ENCODE measurements around the gene CRYGS. TPM values are rescaled to one million over a fixed set of nuclear protein-coding genes. Genes with fewer than 3 reads are reported as not detected.

Gene CRYGS
- total RNA-seq, 4 donors from 2014 or later, result 1.1 to 4.2 (median 2.9) TPM

DNA sequence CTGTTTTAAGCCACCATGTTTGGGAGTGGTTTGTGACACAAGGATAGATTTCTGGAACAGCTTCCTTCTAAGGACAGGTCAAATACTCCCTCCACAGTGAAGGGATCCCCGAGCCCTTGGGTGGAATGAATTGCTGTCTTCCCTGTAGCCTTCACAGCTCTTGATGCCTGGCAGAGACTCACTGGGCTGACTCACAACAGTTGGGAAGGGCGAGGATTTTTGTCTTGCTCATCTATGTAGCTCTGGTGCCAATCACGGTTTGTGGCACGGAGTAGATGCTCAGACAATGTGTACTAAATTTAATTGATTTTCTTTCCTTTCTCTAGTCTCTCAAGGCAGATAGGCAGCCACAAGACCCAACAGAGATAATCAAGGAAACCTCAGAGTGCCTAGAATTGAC, 27.0 kb downstream of the CRYGS start:
- Histone ChIP-seq H3K36me3 (no peaks in the 10 kb centered on the region), H3K27ac (no peak overlapping the region), H3K4me3 (replicated peaks in 1 of 3) (no peak overlapping the region), H3K4me1 (peaks cover 0 to 4% of the 10 kb centered on the region in 2 donors), H3K9me3 (no peaks in the 10 kb centered on the region), H3K27me3 (no peaks in the 10 kb centered on the region)
- intact Hi-C loops (cut with DNase I), result no loop called here
- WGBS, 2 donors, result 87 to 96% methylated on average over 4 of the region's 4 CpGs
- TF ChIP-seq POLR2A (IDR thresholded peaks at IDR 0.05), result no peak
- TF ChIP-seq, protein P1, sequence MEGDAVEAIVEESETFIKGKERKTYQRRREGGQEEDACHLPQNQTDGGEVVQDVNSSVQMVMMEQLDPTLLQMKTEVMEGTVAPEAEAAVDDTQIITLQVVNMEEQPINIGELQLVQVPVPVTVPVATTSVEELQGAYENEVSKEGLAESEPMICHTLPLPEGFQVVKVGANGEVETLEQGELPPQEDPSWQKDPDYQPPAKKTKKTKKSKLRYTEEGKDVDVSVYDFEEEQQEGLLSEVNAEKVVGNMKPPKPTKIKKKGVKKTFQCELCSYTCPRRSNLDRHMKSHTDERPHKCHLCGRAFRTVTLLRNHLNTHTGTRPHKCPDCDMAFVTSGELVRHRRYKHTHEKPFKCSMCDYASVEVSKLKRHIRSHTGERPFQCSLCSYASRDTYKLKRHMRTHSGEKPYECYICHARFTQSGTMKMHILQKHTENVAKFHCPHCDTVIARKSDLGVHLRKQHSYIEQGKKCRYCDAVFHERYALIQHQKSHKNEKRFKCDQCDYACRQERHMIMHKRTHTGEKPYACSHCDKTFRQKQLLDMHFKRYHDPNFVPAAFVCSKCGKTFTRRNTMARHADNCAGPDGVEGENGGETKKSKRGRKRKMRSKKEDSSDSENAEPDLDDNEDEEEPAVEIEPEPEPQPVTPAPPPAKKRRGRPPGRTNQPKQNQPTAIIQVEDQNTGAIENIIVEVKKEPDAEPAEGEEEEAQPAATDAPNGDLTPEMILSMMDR (IDR thresholded peaks at IDR 0.05), result no peak
- no peak for DNase-seq

GRCh38 chr3:186516646-186517045, 27.5 kb downstream of the CRYGS start:
- H3K4me1 ChIP-seq, result peaks cover 0 to under 1% of the 10 kb centered on the region in 2 donors
- 94 to 100% methylated on average over 2 of the region's 2 CpGs for WGBS, 2 donors
- no peaks in the 10 kb centered on the region for H3K9me3 ChIP-seq
- H3K4me3 ChIP-seq (replicated peaks in 1 of 3), result no peak overlapping the region
- TF ChIP-seq POLR2A (IDR thresholded peaks at IDR 0.05), result no peak
- TF ChIP-seq, protein P1 (IDR thresholded peaks at IDR 0.05), result no peak
- H3K27me3 ChIP-seq, result no peaks in the 10 kb centered on the region
- no peaks in the 10 kb centered on the region for H3K36me3 ChIP-seq
- no peak overlapping the region for H3K27ac ChIP-seq
- no peak for DNase-seq
- intact Hi-C loops (cut with DNase I), result no loop called here

- intact Hi-C loops (cut with DNase I), result no loop called here
- Histone ChIP-seq H3K36me3 (no peaks in the 10 kb centered on the region), H3K9me3 (no peaks in the 10 kb centered on the region), H3K4me3 (replicated peaks in 1 of 3) (no peak overlapping the region), H3K27ac (no peak overlapping the region), H3K4me1 (no peaks in the 10 kb centered on the region), H3K27me3 (no peaks in the 10 kb centered on the region)
- WGBS, 2 donors, result 74% methylated on average over 4 of the region's 4 CpGs
- TF ChIP-seq POLR2A (IDR thresholded peaks at IDR 0.05), result no peak
- TF ChIP-seq, protein P1 (IDR thresholded peaks at IDR 0.05), result no peak
- DNase-seq, result no peak
Measured at GRCh38 chr3:186515125-186515524, 29.1 kb downstream of the CRYGS start.

DNA sequence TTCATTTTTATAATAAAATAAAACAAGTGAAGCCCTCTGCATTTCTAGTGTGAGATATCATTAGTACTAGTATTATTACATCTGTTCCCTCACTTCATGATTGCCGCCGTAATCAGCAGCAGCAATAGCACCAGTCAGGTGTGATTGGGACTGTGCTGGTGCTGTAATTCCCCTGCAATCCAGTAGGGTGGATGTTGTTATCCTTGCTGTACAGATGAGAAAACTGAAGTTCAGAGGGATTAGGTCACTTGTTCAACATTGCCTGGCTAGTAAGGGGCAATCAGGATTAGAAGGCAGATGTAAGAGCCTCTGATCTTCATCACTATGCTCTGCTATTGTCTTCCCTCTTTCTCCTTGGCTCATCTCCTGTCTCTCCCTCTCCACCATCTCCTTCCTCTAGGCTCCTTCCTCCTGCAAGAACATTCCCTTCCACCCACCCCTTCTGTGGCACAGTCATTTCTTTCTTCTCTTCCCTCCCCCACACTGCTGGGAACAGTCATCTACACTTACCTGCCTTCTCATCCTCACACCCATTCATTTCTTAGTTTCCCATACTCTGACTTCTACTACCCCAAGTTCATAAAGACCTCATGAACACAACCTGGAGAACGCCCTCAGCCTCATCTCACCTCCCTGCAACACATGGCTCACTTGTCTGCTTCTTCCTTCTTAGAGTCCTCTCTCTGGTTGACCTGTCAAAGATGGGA, 29.7 kb downstream of the CRYGS start:
- Histone ChIP-seq H3K9me3 (no peaks in the 10 kb centered on the region), H3K4me3 (replicated peaks in 1 of 3) (no peak overlapping the region), H3K27ac (no peak overlapping the region), H3K36me3 (no peaks in the 10 kb centered on the region), H3K27me3 (no peaks in the 10 kb centered on the region), H3K4me1 (no peaks in the 10 kb centered on the region)
- 74 to 82% methylated on average over 3 of the region's 3 CpGs for WGBS, 2 donors
- intact Hi-C loops (cut with DNase I), result no loop called here
- DNase-seq, result no peak
- TF ChIP-seq, protein P1 (IDR thresholded peaks at IDR 0.05), result peak in 3 of 6 experiments; percentile 20 to 39 (median 35)
- no peak for TF ChIP-seq POLR2A (IDR thresholded peaks at IDR 0.05)

DNA sequence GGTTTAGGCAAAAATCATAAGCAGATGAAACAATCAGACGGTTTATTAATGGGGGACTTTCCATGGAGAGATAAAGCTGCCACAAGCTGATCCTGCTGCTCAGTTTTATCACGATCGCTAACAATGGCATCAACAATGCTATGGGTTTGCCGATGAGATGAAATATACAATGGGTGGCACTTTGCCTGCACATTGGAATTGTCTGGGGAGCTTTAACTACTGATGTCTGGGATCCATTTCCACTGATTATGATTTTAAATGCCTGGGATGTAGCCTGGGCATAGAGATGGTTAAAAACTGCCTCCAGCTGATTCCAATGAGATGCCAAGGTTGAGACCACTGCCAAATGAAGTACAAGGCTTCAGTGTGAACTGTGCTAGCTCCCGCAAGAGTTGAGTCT, 30.8 kb downstream of the CRYGS start:
- Histone ChIP-seq H3K9me3 (no peaks in the 10 kb centered on the region), H3K27ac (no peak overlapping the region), H3K4me3 (replicated peaks in 1 of 3) (no peak overlapping the region), H3K27me3 (no peaks in the 10 kb centered on the region), H3K4me1 (no peaks in the 10 kb centered on the region), H3K36me3 (no peaks in the 10 kb centered on the region)
- TF ChIP-seq POLR2A (IDR thresholded peaks at IDR 0.05), result no peak
- TF ChIP-seq, protein P1 (IDR thresholded peaks at IDR 0.05), result no peak
- intact Hi-C loops (cut with DNase I), result no loop called here
- WGBS, 2 donors, result 84 to 85% methylated on average over 5 of the region's 5 CpGs
- DNase-seq, result no peak

All from thyroid gland (tissue), 4 donors.